Choroid plexus epithelial cell (primary cell): Measurements from ENCODE around the gene MEIS3.

Source experiments
- DNase-seq: peaks from one replicate; pipeline ENCODE4 v3.0.0-alpha.2; 2010; ENCODE audit warnings: low read depth
- H3K4me3 ChIP-seq: 2 replicates; pipeline ENCODE4 v1.5.1; 2011; ENCODE audit warnings: low read depth, mild to moderate bottlenecking, control low read depth, low read length, moderate library complexity
- TF ChIP-seq, protein P1 (sequence below): conservative IDR thresholded peaks from 2 replicates; pipeline ENCODE4 v1.5.1; 2011; ENCODE audit warnings: low read depth, mild to moderate bottlenecking, control low read depth, inconsistent platforms, low read length, moderate library complexity

MEIS3 gene

DNA sequence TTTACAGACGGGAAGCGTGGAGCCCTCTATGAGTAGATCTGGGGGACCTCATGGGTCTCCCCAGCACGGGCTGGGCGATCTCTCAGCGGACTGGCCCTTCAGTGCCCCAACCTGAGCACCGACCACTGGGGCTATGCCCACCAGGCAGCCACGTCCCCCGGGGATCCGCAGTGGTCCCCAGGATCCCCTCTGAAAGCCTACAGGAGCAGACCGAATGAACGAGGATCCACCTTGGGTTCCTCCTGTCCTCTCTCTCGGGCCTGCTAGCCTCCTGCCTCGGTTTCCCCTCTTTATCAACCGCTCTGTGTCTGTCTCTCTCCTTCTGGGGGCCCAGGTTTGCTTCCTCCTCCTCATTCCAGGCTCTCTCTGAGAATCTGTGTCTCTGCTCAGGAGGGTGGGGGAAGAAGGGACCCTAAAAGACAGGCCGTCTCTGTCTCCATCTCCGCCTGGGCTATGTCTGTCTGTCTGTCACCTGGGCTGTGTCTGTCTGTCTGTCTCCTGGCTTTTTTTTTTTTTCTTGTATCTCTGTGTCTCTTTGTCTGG, 2.0 kb upstream of the MEIS3 start:
- TF ChIP-seq, protein P1, sequence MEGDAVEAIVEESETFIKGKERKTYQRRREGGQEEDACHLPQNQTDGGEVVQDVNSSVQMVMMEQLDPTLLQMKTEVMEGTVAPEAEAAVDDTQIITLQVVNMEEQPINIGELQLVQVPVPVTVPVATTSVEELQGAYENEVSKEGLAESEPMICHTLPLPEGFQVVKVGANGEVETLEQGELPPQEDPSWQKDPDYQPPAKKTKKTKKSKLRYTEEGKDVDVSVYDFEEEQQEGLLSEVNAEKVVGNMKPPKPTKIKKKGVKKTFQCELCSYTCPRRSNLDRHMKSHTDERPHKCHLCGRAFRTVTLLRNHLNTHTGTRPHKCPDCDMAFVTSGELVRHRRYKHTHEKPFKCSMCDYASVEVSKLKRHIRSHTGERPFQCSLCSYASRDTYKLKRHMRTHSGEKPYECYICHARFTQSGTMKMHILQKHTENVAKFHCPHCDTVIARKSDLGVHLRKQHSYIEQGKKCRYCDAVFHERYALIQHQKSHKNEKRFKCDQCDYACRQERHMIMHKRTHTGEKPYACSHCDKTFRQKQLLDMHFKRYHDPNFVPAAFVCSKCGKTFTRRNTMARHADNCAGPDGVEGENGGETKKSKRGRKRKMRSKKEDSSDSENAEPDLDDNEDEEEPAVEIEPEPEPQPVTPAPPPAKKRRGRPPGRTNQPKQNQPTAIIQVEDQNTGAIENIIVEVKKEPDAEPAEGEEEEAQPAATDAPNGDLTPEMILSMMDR, result no peak
- no peak overlapping the region for H3K4me3 ChIP-seq
- DNase-seq, result no peak

DNA sequence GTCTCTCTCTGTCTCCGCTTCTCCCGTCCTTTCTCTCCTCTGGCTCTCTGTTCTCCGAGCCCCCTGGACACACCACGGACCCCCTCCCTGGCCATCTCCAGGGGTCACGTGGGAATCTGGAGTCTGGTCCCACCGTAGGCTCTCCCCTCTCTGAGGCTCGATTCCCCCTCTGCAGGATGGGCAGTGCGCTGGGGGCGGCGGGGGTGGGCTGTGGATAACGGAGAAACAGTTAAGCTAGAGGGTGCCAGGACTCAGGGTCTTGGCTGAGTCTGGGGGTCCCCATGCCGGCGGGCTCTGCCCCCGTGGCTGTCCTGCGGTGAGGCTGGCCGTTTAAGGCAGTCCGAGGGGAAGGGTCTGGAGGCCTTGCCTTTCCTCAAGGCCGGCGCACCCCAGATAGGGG, 462 bp upstream of the MEIS3 start:
- no peak overlapping the region for H3K4me3 ChIP-seq
- TF ChIP-seq, protein P1, result no peak
- DNase-seq, result no peak

- TF ChIP-seq, protein P1, result no peak
- no peak for DNase-seq
- peak overlapping the region; percentile 54 for H3K4me3 ChIP-seq
These were observed 666 bp downstream of the MEIS3 start for GRCh38 chr19:47418692-47419029.

GRCh38 chr19:47417746-47418691, 1.3 kb downstream of the MEIS3 start:
- DNase-seq, result no peak
- TF ChIP-seq, protein P1, result no peak
- peak overlapping the region; percentile 54 for H3K4me3 ChIP-seq

- TF ChIP-seq, protein P1, result no peak
- H3K4me3 ChIP-seq, result no peak overlapping the region
- no peak for DNase-seq
These were observed 2.1 kb downstream of the MEIS3 start for GRCh38 chr19:47417107-47417745.

- no peak overlapping the region for H3K4me3 ChIP-seq
- TF ChIP-seq, protein P1, result no peak
- no peak for DNase-seq
These were observed 2.7 kb downstream of the MEIS3 start for GRCh38 chr19:47416643-47416985.
